ENCODE data around the gene DOCK2.
"Not testable (repeated sequence)": the region's sequence is repeated elsewhere in the genome, so short reads cannot be mapped to it uniquely, and the experiment has no call there.

DOCK2 gene

GRCh38 chr5:169637085-169637548, at the start of gene DOCK2:
Gene DOCK2 (plus strand): TSS chr5:169637275. CDS start chr5:169637327, 52 bp downstream.
- FAIRE-seq (no peak), DNase-seq (ENCODE audit: insufficient read length, low spot score) (no peak)
- no peak for TF ChIP-seq POLR2A (IDR thresholded peaks at IDR 0.05; ENCODE audit: low read depth, low read length)

- DNase-seq (ENCODE audit: insufficient read length, low spot score) (no peak), FAIRE-seq (no peak)
- no peak for TF ChIP-seq POLR2A (IDR thresholded peaks at IDR 0.05; ENCODE audit: low read depth, low read length)
These were observed 46.5 kb upstream of the DOCK2 start for GRCh38 chr5:169590602-169591001.

GRCh38 chr5:169591636-169592035, 45.4 kb upstream of the DOCK2 start:
- TF ChIP-seq POLR2A (IDR thresholded peaks at IDR 0.05; ENCODE audit: low read depth, low read length) = no peak
- FAIRE-seq (peak; percentile 80), DNase-seq (ENCODE audit: insufficient read length, low spot score) (no peak)

- DNase-seq (ENCODE audit: insufficient read length, low spot score) (no peak), FAIRE-seq (peak; percentile 70)
- TF ChIP-seq POLR2A (IDR thresholded peaks at IDR 0.05; ENCODE audit: low read depth, low read length) = no peak
These were observed 44.0 kb upstream of the DOCK2 start for GRCh38 chr5:169592937-169593650.

DNA sequence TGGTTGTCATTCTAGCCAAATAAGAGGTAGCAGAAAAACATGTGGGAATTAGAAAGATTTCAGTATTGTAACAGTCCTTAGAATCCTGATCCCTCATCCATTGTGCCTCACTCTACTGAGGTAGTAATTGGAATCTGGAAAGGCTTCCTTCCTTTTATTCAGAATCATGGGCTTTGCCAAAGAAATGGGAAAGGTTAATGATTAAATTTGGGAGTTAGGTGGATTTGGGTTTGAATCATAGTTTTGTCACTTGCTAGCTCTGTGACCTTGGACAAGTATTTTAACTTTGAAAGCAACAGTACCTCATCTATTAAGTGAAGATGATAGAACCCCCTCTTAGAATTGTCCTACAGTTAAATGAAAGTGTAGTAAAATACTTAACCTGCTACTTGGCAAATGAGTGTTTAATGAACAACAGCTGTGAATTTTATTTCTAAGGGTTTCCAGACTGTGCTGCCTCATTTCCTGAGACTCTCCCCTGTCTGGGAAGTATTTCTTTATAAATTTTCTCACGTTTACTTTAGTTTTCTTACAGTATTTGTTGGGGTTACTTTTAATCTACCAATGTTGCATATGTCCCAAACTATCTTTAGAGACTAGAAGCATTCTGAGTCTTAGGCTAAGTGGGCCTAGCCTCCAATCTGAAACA, 41.8 kb upstream of the DOCK2 start:
- DNase-seq (ENCODE audit: insufficient read length, low spot score) (no peak), FAIRE-seq (peak; percentile 36)
- TF ChIP-seq POLR2A (IDR thresholded peaks at IDR 0.05; ENCODE audit: low read depth, low read length) = no peak

- FAIRE-seq (peak; percentile 89), DNase-seq (ENCODE audit: insufficient read length, low spot score) (no peak)
- no peak for TF ChIP-seq POLR2A (IDR thresholded peaks at IDR 0.05; ENCODE audit: low read depth, low read length)
These were observed 37.6 kb upstream of the DOCK2 start for GRCh38 chr5:169599451-169599850.

DNA sequence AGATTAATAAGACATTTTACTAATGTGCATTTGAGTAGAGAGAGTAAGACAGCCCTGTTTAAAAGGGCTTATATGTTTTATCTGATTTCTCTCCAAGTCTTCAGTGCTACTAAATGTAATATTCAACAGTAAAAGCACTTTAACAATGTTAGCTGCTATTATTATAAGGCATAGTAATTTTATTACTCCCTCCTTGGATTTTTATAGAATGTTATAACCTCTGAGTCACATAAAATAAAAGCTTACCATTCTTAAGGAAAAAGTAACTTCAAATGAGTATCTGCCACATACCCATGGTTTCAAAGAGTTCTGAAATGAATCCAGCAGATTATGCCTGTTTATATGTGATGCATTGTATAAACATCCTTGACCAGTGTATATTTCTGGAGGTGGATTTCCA, 34.5 kb upstream of the DOCK2 start:
- TF ChIP-seq POLR2A (IDR thresholded peaks at IDR 0.05; ENCODE audit: low read depth, low read length) = no peak
- no peak for FAIRE-seq
- no peak for DNase-seq (ENCODE audit: insufficient read length, low spot score)

GRCh38 chr5:169606279-169606678, 30.8 kb upstream of the DOCK2 start:
- DNase-seq (ENCODE audit: insufficient read length, low spot score) = no peak
- TF ChIP-seq POLR2A (IDR thresholded peaks at IDR 0.05; ENCODE audit: low read depth, low read length) = no peak
- no peak for FAIRE-seq

DNA sequence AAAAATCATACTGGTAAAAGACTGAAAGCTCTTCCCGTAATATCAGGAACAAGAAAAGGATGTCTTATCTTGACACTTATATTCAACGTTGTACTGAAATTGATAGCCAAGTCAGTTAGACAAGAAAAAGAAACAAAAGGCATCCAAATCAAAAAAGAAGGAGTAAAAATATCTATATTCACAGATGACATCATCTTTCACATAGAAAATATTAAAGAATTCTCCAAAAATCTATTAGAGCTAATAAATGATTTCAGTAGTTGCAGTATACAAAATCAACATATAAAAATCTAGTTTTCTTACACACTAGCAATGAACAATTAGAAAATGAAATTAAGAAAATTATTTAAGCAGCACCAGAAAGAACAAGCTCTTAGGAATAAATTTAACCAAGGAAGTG, 29.2 kb upstream of the DOCK2 start:
- DNase-seq (ENCODE audit: insufficient read length, low spot score) = no peak
- FAIRE-seq = no peak
- TF ChIP-seq POLR2A (IDR thresholded peaks at IDR 0.05; ENCODE audit: low read depth, low read length) = no peak

DNA sequence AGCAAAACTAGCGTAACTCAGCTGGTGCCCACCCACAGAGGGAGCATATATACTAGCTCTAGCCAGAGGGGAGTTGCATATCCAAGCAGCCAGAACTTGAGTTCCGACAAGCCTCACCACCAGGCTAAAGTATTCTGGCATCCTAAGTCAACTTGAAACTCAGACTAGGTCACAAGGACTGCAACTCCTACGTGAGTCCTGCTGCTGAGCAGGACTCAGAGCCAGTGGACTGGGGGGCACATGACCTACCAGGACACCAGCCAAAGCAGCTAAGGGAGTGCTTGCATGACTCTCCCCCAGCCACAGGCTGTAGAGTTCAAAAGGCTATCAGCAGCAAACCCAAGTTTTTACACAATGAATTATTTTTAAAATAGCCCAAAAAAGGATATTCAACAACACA, 27.4 kb upstream of the DOCK2 start:
- TF ChIP-seq POLR2A (IDR thresholded peaks at IDR 0.05; ENCODE audit: low read depth, low read length) = no peak
- DNase-seq (ENCODE audit: insufficient read length, low spot score) = no peak
- no peak for FAIRE-seq

- no peak for DNase-seq (ENCODE audit: insufficient read length, low spot score)
- peak; percentile 57 for FAIRE-seq
- TF ChIP-seq POLR2A (IDR thresholded peaks at IDR 0.05; ENCODE audit: low read depth, low read length) = no peak
These were observed 26.5 kb upstream of the DOCK2 start for GRCh38 chr5:169610606-169611005.

GRCh38 chr5:169615561-169615960, 21.5 kb upstream of the DOCK2 start:
- DNase-seq (ENCODE audit: insufficient read length, low spot score) (no peak), FAIRE-seq (peak; percentile 6)
- TF ChIP-seq POLR2A (IDR thresholded peaks at IDR 0.05; ENCODE audit: low read depth, low read length) = no peak

DNA sequence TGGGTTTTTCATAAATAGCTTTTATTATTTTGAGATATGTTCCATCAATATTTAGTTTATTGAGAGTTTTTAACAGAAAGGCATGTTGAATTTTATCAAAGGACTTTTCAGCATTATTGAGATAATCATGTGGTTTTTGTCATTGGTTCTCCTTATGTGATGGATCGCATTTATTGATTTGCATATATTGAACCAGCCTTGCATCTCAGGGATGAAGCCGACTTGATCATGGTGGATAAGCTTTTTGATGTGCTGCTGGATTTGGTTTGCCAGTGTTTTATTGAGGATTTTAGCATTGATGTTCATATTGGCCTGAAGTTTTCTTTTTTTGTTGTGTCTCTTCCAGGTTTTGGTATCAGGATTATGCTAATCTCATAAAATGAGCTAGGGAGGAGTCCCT, 12.8 kb upstream of the DOCK2 start:
- not testable (repeated sequence) for FAIRE-seq; DNase-seq (ENCODE audit: insufficient read length, low spot score)

GRCh38 chr5:169626779-169627178, 10.3 kb upstream of the DOCK2 start:
- DNase-seq (ENCODE audit: insufficient read length, low spot score) = peak; percentile 55
- FAIRE-seq = peak; percentile 91
- TF ChIP-seq POLR2A (IDR thresholded peaks at IDR 0.05; ENCODE audit: low read depth, low read length) = no peak

DNA sequence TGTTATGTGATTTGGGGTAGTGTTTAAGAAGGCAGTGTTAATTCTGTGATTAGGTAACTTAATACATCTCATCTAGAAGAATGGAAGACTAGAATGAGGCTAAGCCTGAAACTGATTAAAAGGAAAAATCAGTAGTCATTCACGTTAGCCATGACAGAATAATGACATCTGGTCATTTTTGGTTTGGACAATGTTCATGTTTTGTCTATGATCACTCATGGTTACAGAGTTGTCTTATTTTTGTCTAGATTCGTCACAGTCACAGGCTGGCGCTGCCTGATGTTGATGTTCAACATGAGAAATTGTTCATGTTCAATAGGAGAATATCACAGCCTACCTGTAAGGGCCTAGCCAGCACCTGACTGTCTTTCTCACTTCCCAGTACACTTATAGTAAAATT, 9.5 kb upstream of the DOCK2 start:
- FAIRE-seq (no peak), DNase-seq (ENCODE audit: insufficient read length, low spot score) (no peak)
- TF ChIP-seq POLR2A (IDR thresholded peaks at IDR 0.05; ENCODE audit: low read depth, low read length) = no peak
